Astrocyte of the cerebellum (primary cell): ENCODE data around the gene MRGPRG.

ENCODE experiments used
- DNase-seq: peaks from one replicate; pipeline ENCODE4 v3.0.0-alpha.2; 2011; ENCODE audit warnings: low read depth
- H3K4me3 ChIP-seq: 2 replicates; pipeline ENCODE4 v1.5.1; 2011; ENCODE audit warnings: mild to moderate bottlenecking, low read depth, low read length, moderate library complexity
- in situ Hi-C: cut with HindIII; loops from 2 replicates; pipeline ENCODE4 v1.10.0; 2017; ENCODE audit warnings: low sequenced_read_pairs
- TF ChIP-seq, protein P1 (sequence below): IDR thresholded peaks from 2 replicates; pipeline ENCODE4 v1.5.1; 2012; ENCODE audit warnings: low read length, low read depth, moderate library complexity, mild to moderate bottlenecking; ENCODE audit errors: missing control alignments

The MRGPRG gene

GRCh38 chr11:3221408-3222002 is 2.9 kb upstream of the MRGPRG start:
- TF ChIP-seq, protein P1, sequence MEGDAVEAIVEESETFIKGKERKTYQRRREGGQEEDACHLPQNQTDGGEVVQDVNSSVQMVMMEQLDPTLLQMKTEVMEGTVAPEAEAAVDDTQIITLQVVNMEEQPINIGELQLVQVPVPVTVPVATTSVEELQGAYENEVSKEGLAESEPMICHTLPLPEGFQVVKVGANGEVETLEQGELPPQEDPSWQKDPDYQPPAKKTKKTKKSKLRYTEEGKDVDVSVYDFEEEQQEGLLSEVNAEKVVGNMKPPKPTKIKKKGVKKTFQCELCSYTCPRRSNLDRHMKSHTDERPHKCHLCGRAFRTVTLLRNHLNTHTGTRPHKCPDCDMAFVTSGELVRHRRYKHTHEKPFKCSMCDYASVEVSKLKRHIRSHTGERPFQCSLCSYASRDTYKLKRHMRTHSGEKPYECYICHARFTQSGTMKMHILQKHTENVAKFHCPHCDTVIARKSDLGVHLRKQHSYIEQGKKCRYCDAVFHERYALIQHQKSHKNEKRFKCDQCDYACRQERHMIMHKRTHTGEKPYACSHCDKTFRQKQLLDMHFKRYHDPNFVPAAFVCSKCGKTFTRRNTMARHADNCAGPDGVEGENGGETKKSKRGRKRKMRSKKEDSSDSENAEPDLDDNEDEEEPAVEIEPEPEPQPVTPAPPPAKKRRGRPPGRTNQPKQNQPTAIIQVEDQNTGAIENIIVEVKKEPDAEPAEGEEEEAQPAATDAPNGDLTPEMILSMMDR: no peak
- no peak for DNase-seq
- in situ Hi-C loops: no loop called here
- H3K4me3 ChIP-seq: no peak overlapping the region

GRCh38 chr11:3220521-3221407 is 2.2 kb upstream of the MRGPRG start:
- no peak overlapping the region for H3K4me3 ChIP-seq
- TF ChIP-seq, protein P1: no peak
- DNase-seq: no peak
- in situ Hi-C loops: no loop called here

GRCh38 chr11:3220101-3220500 is 1.5 kb upstream of the MRGPRG start:
- DNase-seq: no peak
- TF ChIP-seq, protein P1: no peak
- in situ Hi-C loops: no loop called here
- H3K4me3 ChIP-seq: no peak overlapping the region

DNA sequence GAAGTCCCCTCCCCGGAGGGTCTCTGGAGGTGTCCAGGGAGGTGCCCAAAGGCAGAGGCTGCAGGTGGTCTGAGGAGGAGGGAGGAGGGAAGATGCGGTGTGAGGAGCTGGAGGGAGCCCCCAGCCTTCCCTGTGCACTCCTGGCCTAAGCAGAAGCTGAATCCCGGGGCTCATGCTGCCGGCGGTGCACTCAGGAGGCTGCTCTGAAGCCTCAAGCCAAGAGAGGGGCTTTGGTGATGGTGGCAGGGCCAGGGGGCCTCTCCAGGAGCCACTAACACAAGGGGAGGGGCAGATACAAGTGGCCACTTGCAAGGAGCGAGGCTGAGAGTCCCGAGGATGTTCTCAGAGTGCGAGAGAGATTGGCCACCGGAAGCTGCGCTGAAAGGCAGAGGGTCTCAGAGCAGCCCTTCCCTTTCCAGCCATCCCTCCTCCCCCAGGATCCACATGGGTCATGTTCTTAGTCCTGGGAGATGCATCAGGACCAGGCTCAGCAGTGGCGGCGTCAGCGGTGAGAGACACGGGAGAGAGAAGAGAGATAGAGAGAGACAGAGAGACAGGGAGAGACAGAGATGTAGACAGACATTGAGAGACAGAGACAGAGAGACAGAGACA is 774 bp upstream of the MRGPRG start:
- DNase-seq: no peak
- H3K4me3 ChIP-seq: no peak overlapping the region
- TF ChIP-seq, protein P1: no peak

GRCh38 chr11:3217818-3218482 is 663 bp downstream of the MRGPRG start:
- no peak for DNase-seq
- TF ChIP-seq, protein P1: no peak
- no peak overlapping the region for H3K4me3 ChIP-seq
- in situ Hi-C loops: no loop called here

More for the DNA sequence above, 774 bp upstream of the MRGPRG start:
- in situ Hi-C loops: no loop called here

- in situ Hi-C loops: no loop called here
- TF ChIP-seq, protein P1: no peak
- DNase-seq: no peak
- no peak overlapping the region for H3K4me3 ChIP-seq
These were observed 2.5 kb downstream of the MRGPRG start for GRCh38 chr11:3216027-3216525.
